Tibial nerve (tissue), 4 donors: Measurements from ENCODE around the gene KCNMA1. TPM values are rescaled to one million over a fixed set of nuclear protein-coding genes. Genes with fewer than 3 reads are reported as not detected.

Source experiments
- DNase-seq, 2 donors: peaks; one replicate each; pipeline ENCODE4 v3.0.0-alpha.2; 2019; ENCODE audit warnings: low spot score in 2 of 2
- H3K27ac ChIP-seq, 4 donors: fragments of 200-600 bp; sonication (generic) in 3 of 4; one replicate each; pipeline ENCODE4 v1.5.1; 2017 to 2019; ENCODE audit warnings: mild to moderate bottlenecking in 1 of 4
- H3K27me3 ChIP-seq, 2 donors: fragments of 200-600 bp; sonication (generic) in 1 of 2; one replicate each; pipeline versions ENCODE4 v1.5.1 to v1.6.0; 2017 to 2019
- H3K36me3 ChIP-seq, 3 donors: fragments of 200-600 bp; sonication (generic); one replicate each; pipeline ENCODE4 v1.5.1; 2018 to 2019
- H3K4me1 ChIP-seq, 4 donors: fragments of 200-600 bp; sonication (generic) in 3 of 4; one replicate each; pipeline ENCODE4 v1.5.1; 2017 to 2019
- H3K4me3 ChIP-seq, 4 donors: fragments of 200-600 bp; sonication (generic) in 3 of 4; one replicate each; pipeline ENCODE4 v1.5.1; 2017 to 2019; ENCODE audit warnings: mild to moderate bottlenecking in 1 of 4, moderate library complexity in 1 of 4
- H3K9me3 ChIP-seq, 4 donors: fragments of 200-600 bp; sonication (generic) in 3 of 4; one replicate each; pipeline ENCODE4 v1.5.1; 2017 to 2019
- EP300 ChIP-seq, 2 donors: sonication (generic); formaldehyde crosslinking; IDR thresholded peaks; one replicate each; pipeline ENCODE4 v1.6.1; 2017; ENCODE audit warnings: antibody characterized with exemption in 2 of 2, mild to moderate bottlenecking in 1 of 2
- POLR2A ChIP-seq, 2 donors: fragments of 450-650 bp; IDR thresholded peaks; one replicate each; pipeline ENCODE4 v1.6.1; 2017; ENCODE audit warnings: antibody characterized with exemption in 2 of 2, mild to moderate bottlenecking in 2 of 2, moderate library complexity in 2 of 2
- WGBS, 2 donors: methylation state at CpG; one replicate each; pipeline ENCODE4 v1.1.5; 2018; 5-methylcytosine and 5-hydroxymethylcytosine counted together
- total RNA-seq, 4 donors: library from RNA; depleted of rRNA; stranded (reverse); fragments of >200 nt; gene quantifications; one replicate each; pipeline ENCODE4 v1.1.0, GENCODE V29; 2016
- TF ChIP-seq, protein P1 (sequence below), 5 experiments: fragments of 200-600 bp in 3 of 5; fragments of 450-650 bp in 2 of 5; sonication (generic) in 3 of 5; IDR thresholded peaks; one replicate each; pipeline ENCODE4 v1.5.1; 2016 to 2019; ENCODE audit warnings: antibody characterized with exemption in 5 of 5, mild to moderate bottlenecking in 3 of 5, moderate library complexity in 2 of 5

Gene KCNMA1
- total RNA-seq, 4 donors from 2014 or later: 10.2 to 19.9 (median 13.7) TPM

DNA sequence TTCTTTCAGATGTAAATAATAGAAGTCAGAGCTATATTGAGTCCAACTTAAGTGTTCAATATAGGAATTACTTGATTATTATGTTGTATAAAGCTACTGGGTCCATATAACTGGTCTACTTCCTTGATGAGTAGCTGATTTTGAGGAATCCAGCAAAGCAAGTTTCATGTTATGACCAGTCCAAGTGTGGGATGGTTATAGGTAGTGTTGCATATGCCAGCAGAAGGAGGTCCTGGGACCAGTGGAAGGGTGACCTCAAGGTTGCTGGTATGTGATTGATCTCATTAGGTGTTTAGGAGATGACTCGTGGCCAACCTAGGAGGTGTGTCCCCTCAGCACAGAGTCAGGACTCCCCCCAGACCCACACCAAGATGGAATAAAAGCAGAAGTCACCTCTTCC is 551.5 kb downstream of the KCNMA1 start:
- Histone ChIP-seq H3K27ac (no peak overlapping the region), H3K9me3 (no peaks in the 10 kb centered on the region), H3K4me1 (peaks cover 0 to 13% (median 0%) of the 10 kb centered on the region in 4 donors), H3K4me3 (no peak overlapping the region), H3K27me3 (no peaks in the 10 kb centered on the region), H3K36me3 (no peaks in the 10 kb centered on the region)
- TF ChIP-seq EP300 (IDR thresholded peaks at IDR 0.05) (no peak), POLR2A (IDR thresholded peaks at IDR 0.05) (no peak)
- TF ChIP-seq, protein P1, sequence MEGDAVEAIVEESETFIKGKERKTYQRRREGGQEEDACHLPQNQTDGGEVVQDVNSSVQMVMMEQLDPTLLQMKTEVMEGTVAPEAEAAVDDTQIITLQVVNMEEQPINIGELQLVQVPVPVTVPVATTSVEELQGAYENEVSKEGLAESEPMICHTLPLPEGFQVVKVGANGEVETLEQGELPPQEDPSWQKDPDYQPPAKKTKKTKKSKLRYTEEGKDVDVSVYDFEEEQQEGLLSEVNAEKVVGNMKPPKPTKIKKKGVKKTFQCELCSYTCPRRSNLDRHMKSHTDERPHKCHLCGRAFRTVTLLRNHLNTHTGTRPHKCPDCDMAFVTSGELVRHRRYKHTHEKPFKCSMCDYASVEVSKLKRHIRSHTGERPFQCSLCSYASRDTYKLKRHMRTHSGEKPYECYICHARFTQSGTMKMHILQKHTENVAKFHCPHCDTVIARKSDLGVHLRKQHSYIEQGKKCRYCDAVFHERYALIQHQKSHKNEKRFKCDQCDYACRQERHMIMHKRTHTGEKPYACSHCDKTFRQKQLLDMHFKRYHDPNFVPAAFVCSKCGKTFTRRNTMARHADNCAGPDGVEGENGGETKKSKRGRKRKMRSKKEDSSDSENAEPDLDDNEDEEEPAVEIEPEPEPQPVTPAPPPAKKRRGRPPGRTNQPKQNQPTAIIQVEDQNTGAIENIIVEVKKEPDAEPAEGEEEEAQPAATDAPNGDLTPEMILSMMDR (IDR thresholded peaks at IDR 0.05): no peak
- no peak for DNase-seq
- WGBS, 2 donors: 92 to 94% methylated on average over 1 of the region's 1 CpG

DNA sequence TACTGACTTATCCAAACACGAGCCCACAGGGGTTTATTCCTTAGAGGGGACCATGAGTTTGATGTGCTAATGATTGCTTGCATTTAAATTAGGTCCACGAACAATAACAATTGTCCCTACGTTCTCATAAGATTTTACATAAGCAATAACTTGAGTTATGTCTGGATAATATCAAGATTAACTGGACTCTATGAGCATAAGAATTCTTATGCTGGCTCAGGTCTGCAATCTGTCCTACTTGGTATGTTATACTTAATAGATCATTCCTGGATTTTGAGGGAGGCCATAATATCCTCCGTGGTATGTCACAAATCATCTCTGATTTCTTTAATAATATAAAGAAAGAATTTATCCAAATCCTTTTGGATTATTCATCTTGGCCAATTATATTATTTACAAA is 552.3 kb downstream of the KCNMA1 start:
- TF ChIP-seq, protein P1 (IDR thresholded peaks at IDR 0.05): no peak
- TF ChIP-seq POLR2A (IDR thresholded peaks at IDR 0.05) (no peak), EP300 (IDR thresholded peaks at IDR 0.05) (no peak)
- no peak overlapping the region for H3K27ac ChIP-seq
- DNase-seq: no peak
- WGBS, 2 donors: 82 to 84% methylated on average over 4 of the region's 4 CpGs
- H3K9me3 ChIP-seq: no peaks in the 10 kb centered on the region
- H3K4me1 ChIP-seq: peaks cover 0 to 21% (median 3%) of the 10 kb centered on the region in 4 donors
- no peaks in the 10 kb centered on the region for H3K36me3 ChIP-seq
- no peak overlapping the region for H3K4me3 ChIP-seq
- H3K27me3 ChIP-seq: no peaks in the 10 kb centered on the region

DNA sequence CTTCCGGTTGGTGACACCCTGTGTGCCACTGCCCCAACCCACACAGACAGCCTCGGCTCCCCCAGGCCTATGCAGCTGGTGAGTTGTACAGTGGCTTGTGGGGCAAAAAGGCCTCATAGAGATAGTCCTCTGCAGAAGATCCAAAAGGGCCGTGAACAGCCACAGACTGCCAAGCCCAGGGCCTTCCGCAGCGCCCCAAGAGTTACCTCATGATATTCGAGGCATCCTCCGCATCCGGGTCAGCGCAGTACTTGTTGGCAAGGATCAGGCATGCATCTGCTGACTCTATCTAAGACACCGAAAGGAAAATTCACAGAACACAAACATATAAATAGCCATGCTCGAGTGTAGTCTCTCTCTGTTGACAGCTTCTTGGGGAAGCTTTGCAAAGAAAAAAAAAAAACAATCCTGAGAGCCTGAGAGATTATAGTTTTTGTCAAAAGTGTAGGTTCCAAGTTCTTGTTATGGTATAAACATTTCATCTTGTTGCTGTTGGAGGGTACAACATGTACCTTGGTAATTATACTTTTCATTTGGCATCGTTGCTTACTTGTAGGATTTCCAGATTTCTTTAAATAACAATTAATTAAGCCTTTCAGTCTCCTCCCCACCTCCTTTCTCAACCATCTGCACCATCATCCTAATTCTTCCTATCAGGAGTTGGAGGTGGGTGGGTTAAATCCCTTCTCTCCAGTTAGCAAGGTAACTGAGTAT is 553.0 kb downstream of the KCNMA1 start:
- H3K4me3 ChIP-seq: no peak overlapping the region
- TF ChIP-seq, protein P1 (IDR thresholded peaks at IDR 0.05): no peak
- TF ChIP-seq EP300 (IDR thresholded peaks at IDR 0.05) (no peak), POLR2A (IDR thresholded peaks at IDR 0.05) (no peak)
- WGBS, 2 donors: 78 to 89% methylated on average over 12 of the region's 12 CpGs
- H3K36me3 ChIP-seq: no peaks in the 10 kb centered on the region
- DNase-seq: no peak
- H3K9me3 ChIP-seq: no peaks in the 10 kb centered on the region
- H3K27me3 ChIP-seq: no peaks in the 10 kb centered on the region
- no peak overlapping the region for H3K27ac ChIP-seq
- peaks cover 0 to 27% (median 5%) of the 10 kb centered on the region in 4 donors for H3K4me1 ChIP-seq

DNA sequence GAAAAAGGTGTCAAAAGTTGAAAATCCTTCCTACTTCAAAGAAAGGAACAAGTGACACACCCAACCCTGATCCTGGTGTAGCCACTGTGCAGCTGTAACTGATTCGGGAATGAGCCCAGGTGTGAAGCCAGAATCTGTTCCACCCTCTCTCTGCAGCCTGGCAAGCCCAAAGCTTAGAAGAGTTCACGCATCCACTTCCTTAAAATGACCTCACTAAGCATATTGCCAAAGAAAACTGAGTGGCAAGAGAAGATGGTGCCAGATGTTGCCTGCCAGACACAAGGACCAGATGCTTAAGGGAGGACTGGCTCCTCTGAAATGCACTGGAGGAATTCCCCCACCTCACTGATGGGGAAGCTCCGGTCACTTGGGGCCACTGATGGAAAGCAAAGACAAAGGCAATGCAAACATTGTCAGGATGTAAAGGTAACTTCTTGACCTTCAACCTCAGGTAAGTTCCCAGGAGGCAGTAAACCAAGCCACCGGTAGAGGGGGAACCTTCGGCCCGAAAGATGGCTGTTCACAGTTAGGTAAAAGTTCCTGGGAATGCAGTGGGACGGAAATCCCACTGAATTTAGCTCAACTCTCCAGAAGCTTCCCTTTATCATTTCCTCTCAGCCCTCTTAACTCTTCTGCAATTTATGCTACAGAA is 554.9 kb downstream of the KCNMA1 start:
- no peaks in the 10 kb centered on the region for H3K27me3 ChIP-seq
- no peaks in the 10 kb centered on the region for H3K36me3 ChIP-seq
- H3K27ac ChIP-seq: peak overlapping the region in 1 of 4 donors; percentile 80
- no peak overlapping the region for H3K4me3 ChIP-seq
- no peaks in the 10 kb centered on the region for H3K9me3 ChIP-seq
- WGBS, 2 donors: 62 to 69% methylated on average over 7 of the region's 7 CpGs
- H3K4me1 ChIP-seq: peaks cover 0 to 27% (median 5%) of the 10 kb centered on the region in 4 donors
- TF ChIP-seq EP300 (IDR thresholded peaks at IDR 0.05) (no peak), POLR2A (IDR thresholded peaks at IDR 0.05) (no peak)
- TF ChIP-seq, protein P1 (IDR thresholded peaks at IDR 0.05): no peak
- no peak for DNase-seq

DNA sequence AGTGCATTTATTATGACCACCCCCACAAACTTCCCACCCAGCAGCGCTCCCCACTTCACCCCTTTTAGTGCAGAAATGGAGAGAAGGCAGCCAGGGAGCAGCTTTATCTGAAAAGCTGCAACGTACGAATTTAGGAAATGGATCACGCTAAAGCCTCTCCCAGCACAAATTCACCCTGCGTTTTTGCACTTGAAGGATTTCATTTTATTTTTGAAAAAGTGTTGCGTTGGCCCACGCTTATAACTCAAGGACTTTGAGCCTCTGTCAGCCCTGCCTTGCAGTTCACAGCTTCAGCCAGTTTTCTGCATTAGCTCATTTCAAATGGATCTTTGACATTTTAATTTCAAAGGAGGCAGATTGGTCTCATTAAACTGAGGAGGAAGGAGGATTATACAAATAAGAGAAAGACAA is 556.1 kb downstream of the KCNMA1 start:
- Histone ChIP-seq H3K27ac (peak overlapping the region in 2 of 4 donors; percentile 66 to 80), H3K4me3 (no peak overlapping the region), H3K9me3 (no peaks in the 10 kb centered on the region), H3K36me3 (no peaks in the 10 kb centered on the region), H3K27me3 (no peaks in the 10 kb centered on the region), H3K4me1 (peaks cover 0 to 35% (median 5%) of the 10 kb centered on the region in 4 donors)
- no peak for TF ChIP-seq EP300 (IDR thresholded peaks at IDR 0.05)
- TF ChIP-seq, protein P1 (IDR thresholded peaks at IDR 0.05): no peak
- TF ChIP-seq POLR2A (IDR thresholded peaks at IDR 0.05): no peak
- 41 to 59% methylated on average over 7 of the region's 7 CpGs for WGBS, 2 donors
- no peak for DNase-seq
